Keratinocyte (primary cell): ENCODE measurements around the gene HIP1. TPM values are rescaled to one million over a fixed set of nuclear protein-coding genes. Genes with fewer than 3 reads are reported as not detected.

ENCODE experiments used
- DNase-seq: peaks from one replicate; pipeline ENCODE4 v3.0.0-alpha.2; 2011; ENCODE audit warnings: low read depth, missing footprints, low spot score
- FAIRE-seq: peaks from 2 replicates; lab custom pipeline; 2011; peaks lifted over from hg19 to GRCh38; lab: Jason Lieb, UNC
- H2AFZ ChIP-seq: 2 replicates; pipeline ENCODE4 v1.6.0; 2012; ENCODE audit warnings: low read length, control low read depth, inconsistent platforms; ENCODE audit not compliant: control insufficient read depth
- H3K27ac ChIP-seq: 2 replicates; pipeline ENCODE4 v1.5.1; 2011; ENCODE audit warnings: low read length; ENCODE audit not compliant: control insufficient read depth, insufficient read depth
- H3K27me3 ChIP-seq: 3 replicates; pipeline ENCODE4 v1.6.0; 2011; ENCODE audit warnings: low read length; ENCODE audit not compliant: control insufficient read depth, insufficient read depth; ENCODE audit errors: extremely low read depth
- H3K36me3 ChIP-seq, 2 experiments: 2 replicates in 1 of 2; 3 replicates in 1 of 2; pipeline ENCODE4 v1.5.1; 2011; ENCODE audit warnings: low read length in 2 of 2, mild to moderate bottlenecking in 1 of 2; ENCODE audit not compliant: control insufficient read depth in 2 of 2, insufficient read depth in 2 of 2; ENCODE audit errors: extremely low read depth in 1 of 2
- H3K4me1 ChIP-seq: 3 replicates; pipeline ENCODE4 v1.5.1; 2011; ENCODE audit warnings: low read length; ENCODE audit not compliant: control insufficient read depth, insufficient read depth; ENCODE audit errors: extremely low read depth
- H3K4me2 ChIP-seq: 3 replicates; pipeline ENCODE4 v1.6.0; 2011; ENCODE audit warnings: low read depth, low read length; ENCODE audit not compliant: control insufficient read depth, insufficient read depth; ENCODE audit errors: extremely low read depth
- H3K4me3 ChIP-seq, 3 experiments: fragments of 200-600 bp in 1 of 3; sonication (generic) in 1 of 3; 2 replicates in 2 of 3; 3 replicates in 1 of 3; pipeline ENCODE4 v1.5.1; 2011 to 2016; ENCODE audit warnings: low read length in 3 of 3, mild to moderate bottlenecking in 3 of 3, control low read depth in 2 of 3, inconsistent platforms in 1 of 3, low read depth in 1 of 3, mixed read lengths in 1 of 3, mixed run types in 1 of 3, moderate library complexity in 1 of 3; ENCODE audit not compliant: control insufficient read depth in 2 of 3, insufficient read depth in 2 of 3; ENCODE audit errors: extremely low read depth in 1 of 3
- H3K79me2 ChIP-seq: 2 replicates; pipeline ENCODE4 v1.6.0; 2012; ENCODE audit warnings: low read length; ENCODE audit not compliant: control insufficient read depth, insufficient read depth
- H3K9ac ChIP-seq: 3 replicates; pipeline ENCODE4 v1.6.0; 2011; ENCODE audit warnings: low read length; ENCODE audit not compliant: control insufficient read depth, insufficient read depth; ENCODE audit errors: extremely low read depth
- H3K9me1 ChIP-seq: 3 replicates; pipeline ENCODE4 v1.6.0; 2011; ENCODE audit warnings: low read length; ENCODE audit not compliant: control insufficient read depth, insufficient read depth; ENCODE audit errors: extremely low read depth
- H3K9me3 ChIP-seq: 2 replicates; pipeline ENCODE4 v1.5.1; 2012; ENCODE audit warnings: low read depth, low read length; ENCODE audit not compliant: control insufficient read depth
- H4K20me1 ChIP-seq: 3 replicates; pipeline ENCODE4 v1.6.0; 2011; ENCODE audit warnings: low read length; ENCODE audit not compliant: control insufficient read depth, insufficient read depth; ENCODE audit errors: extremely low read depth
- CTCF ChIP-seq, 3 experiments: IDR thresholded peaks in 1 of 3; conservative IDR thresholded peaks in 1 of 3; optimal IDR thresholded peaks in 1 of 3; 2 replicates in 2 of 3; 3 replicates in 1 of 3; pipeline versions ENCODE3 to v1.5.1; 2011; ENCODE audit warnings: low read length in 3 of 3, mild to moderate bottlenecking in 3 of 3, moderate library complexity in 2 of 3, control low read depth in 1 of 3, inconsistent platforms in 1 of 3; ENCODE audit not compliant: insufficient read depth in 2 of 3; ENCODE audit errors: extremely low read depth in 1 of 3
- EZH2 ChIP-seq: IDR thresholded peaks from one replicate; pipeline ENCODE4 v1.6.1; 2012; ENCODE audit warnings: inconsistent platforms, mild to moderate bottlenecking, low read length, moderate library complexity
- dilution Hi-C: fragments of 300-500 bp; cut with MboI; formaldehyde crosslinking; loops from one replicate; pipeline ENCODE4 v1.7.0; 2020; ENCODE audit warnings: low sequenced_read_pairs; ENCODE audit not compliant: extremely low pct_ligation_motif_present
- polyA plus RNA-seq, 5 experiments: library from polyadenylated mRNA; depleted of rRNA in 3 of 5; stranded (reverse) in 3 of 5; stranded (forward) in 1 of 5; unstranded in 1 of 5; fragments of >200 nt; gene quantifications; 1 replicate in 1 of 5; 2 replicates in 3 of 5; 3 replicates in 1 of 5; pipeline versions ENCODE4 v1.2.1 to v1.2.3, GENCODE V29; 2011 to 2012; ENCODE audit warnings: missing spikeins in 2 of 5, low read depth in 1 of 5, low replicate concordance in 1 of 5

HIP1 gene
- polyA plus RNA-seq, 1 donor (not counting 4 experiments of a cell fraction or from before 2014, with no cell fraction given), result 5.0 TPM

- Histone ChIP-seq H3K9me3 (peaks cover 3% of the 10 kb centered on the region), H3K9ac (no peak overlapping the region), H3K4me1 (no peaks in the 10 kb centered on the region), H3K9me1 (no peaks in the 10 kb centered on the region), H3K27me3 (no peaks in the 10 kb centered on the region), H3K4me3 (no peak overlapping the region), H3K27ac (no peak overlapping the region), H4K20me1 (no peaks in the 10 kb centered on the region), H3K79me2 (no peaks in the 10 kb centered on the region), H2AFZ (no peak overlapping the region), H3K36me3 (no peaks in the 10 kb centered on the region), H3K4me2 (no peak overlapping the region)
- dilution Hi-C loops, result no loop called here
- no peak for DNase-seq
- TF ChIP-seq CTCF (optimal IDR thresholded peaks at IDR 0.05 in 1 of 3, IDR thresholded peaks at IDR 0.05 in 1 of 3, conservative IDR thresholded peaks at IDR 0.05 in 1 of 3; ENCODE audit: extremely low read depth in 1 of 3, insufficient read depth in 2 of 3, low read length in 3 of 3), result no peak
- TF ChIP-seq EZH2, result no peak
- FAIRE-seq, result no peak
Measured at GRCh38 chr7:75629044-75629443, 109.7 kb downstream of the HIP1 start.

GRCh38 chr7:75628055-75628454, 110.7 kb downstream of the HIP1 start:
- H3K27ac ChIP-seq, result no peak overlapping the region
- H3K27me3 ChIP-seq, result no peaks in the 10 kb centered on the region
- no peaks in the 10 kb centered on the region for H3K9me1 ChIP-seq
- peaks cover 3% of the 10 kb centered on the region for H3K9me3 ChIP-seq
- no peaks in the 10 kb centered on the region for H4K20me1 ChIP-seq
- H3K79me2 ChIP-seq, result no peaks in the 10 kb centered on the region
- DNase-seq (no peak), FAIRE-seq (no peak)
- H2AFZ ChIP-seq, result no peak overlapping the region
- H3K36me3 ChIP-seq, result no peaks in the 10 kb centered on the region
- TF ChIP-seq CTCF (optimal IDR thresholded peaks at IDR 0.05 in 1 of 3, IDR thresholded peaks at IDR 0.05 in 1 of 3, conservative IDR thresholded peaks at IDR 0.05 in 1 of 3; ENCODE audit: extremely low read depth in 1 of 3, insufficient read depth in 2 of 3, low read length in 3 of 3), result no peak
- TF ChIP-seq EZH2, result no peak
- no peak overlapping the region for H3K4me2 ChIP-seq
- no peak overlapping the region for H3K9ac ChIP-seq
- H3K4me3 ChIP-seq, result no peak overlapping the region
- dilution Hi-C loops, result no loop called here
- no peaks in the 10 kb centered on the region for H3K4me1 ChIP-seq
